NCI-H345 (cell line): Measurements from ENCODE around the gene CCDC32.
"Not testable (repeated sequence)": the region's sequence is repeated elsewhere in the genome, so short reads cannot be mapped to it uniquely, and the experiment has no call there.

ENCODE experiments used
- DNase-seq: peaks from one replicate; lab custom pipeline; 2025; lab: John Stamatoyannopoulos, UW

CCDC32 gene, protein sequence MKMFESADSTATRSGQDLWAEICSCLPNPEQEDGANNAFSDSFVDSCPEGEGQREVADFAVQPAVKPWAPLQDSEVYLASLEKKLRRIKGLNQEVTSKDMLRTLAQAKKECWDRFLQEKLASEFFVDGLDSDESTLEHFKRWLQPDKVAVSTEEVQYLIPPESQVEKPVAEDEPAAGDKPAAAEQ

GRCh38 chr15:40564591-40565332, at the start of gene CCDC32:
Gene CCDC32 (minus strand): TSS chr15:40565042. CDS start chr15:40563015, 2,027 bp downstream.
- DNase-seq: peak; percentile 98

GRCh38 chr15:40613080-40613479, 48.2 kb upstream of the CCDC32 start:
- DNase-seq: no peak

DNA sequence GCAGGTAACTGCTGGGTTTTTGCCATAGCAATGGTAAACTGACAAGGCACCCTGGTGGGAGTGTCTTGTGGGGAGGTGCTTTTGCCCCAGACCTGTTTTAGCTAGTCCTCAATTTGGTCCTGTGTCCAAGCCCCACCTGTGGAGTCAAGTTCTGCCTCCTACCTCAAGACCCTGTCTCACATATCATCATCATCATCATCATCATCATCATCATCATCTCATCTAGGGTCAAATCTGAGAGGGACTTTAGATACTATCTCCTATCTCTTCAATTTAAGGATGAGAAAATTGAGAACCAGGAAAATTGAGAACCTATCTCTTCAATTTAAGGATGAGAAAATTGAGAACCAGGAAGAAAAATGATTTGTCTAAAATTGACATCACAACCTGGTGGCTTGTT, 39.1 kb upstream of the CCDC32 start:
- DNase-seq: no peak

- DNase-seq: no peak
Observed at GRCh38 chr15:40600956-40601355, 36.1 kb upstream of the CCDC32 start.

- no peak for DNase-seq
Observed at GRCh38 chr15:40598672-40599071, 33.8 kb upstream of the CCDC32 start.

DNA sequence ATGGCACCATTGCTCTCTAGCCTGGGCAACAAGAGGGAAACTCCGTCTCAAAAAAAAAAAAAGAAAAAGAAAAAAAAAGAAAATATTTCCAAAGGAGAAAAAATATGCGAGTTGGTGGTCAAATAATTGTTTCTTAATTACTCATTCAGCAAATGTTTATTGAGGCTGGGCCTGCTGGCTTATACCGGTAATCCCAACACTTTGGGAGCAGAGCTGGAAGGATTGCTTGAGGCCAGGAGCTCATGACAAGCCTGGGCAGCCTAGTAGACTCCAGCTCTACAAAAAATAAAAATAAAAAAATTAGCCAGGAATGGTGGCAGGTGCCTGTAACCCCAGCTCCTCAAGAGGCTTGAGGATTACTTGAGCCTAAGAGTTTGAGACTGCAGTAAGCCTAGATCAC, 33.3 kb upstream of the CCDC32 start:
- DNase-seq: no peak

- DNase-seq: no peak
Observed at GRCh38 chr15:40597024-40597423, 32.2 kb upstream of the CCDC32 start.

DNA sequence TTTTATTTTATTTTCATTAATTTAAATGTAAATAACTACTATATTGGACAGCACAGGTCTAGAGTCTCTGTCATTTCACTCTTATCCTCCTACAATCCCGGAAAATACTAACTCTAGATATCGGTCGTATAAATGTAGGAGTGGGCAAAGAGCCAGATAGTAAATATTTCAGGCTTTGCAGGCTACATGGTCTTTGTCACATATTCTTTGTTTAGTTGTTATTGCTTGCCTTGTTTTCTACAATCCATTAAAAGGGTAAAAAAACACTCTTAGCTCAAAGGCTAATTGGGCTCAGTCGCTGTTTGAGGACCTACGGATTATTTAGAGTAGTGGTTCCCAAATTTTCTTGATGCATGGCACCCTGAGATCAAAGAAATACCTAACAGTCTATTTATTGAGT, 30.9 kb upstream of the CCDC32 start:
- peak; percentile 17 for DNase-seq

DNA sequence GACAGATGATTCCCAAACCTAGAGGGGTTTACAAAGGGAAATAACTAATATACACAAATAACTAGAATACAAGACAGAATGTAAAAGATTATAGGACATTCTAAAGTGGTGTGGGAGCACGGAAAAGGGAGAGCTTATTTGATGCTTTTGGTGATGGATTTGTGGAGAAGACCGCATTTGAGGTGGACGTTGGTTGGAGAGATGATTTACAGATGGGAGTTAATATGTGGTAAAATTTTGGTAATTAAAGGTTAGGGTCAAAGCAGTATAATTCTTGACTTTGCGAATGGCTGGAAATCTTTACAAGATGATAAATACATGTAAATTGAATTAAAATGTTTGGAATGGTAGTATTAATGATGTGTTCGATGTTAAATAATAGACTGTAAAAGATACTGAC, 30.4 kb upstream of the CCDC32 start:
- no peak for DNase-seq

GRCh38 chr15:40594429-40594836, 29.6 kb upstream of the CCDC32 start:
- DNase-seq: peak; percentile 46

DNA sequence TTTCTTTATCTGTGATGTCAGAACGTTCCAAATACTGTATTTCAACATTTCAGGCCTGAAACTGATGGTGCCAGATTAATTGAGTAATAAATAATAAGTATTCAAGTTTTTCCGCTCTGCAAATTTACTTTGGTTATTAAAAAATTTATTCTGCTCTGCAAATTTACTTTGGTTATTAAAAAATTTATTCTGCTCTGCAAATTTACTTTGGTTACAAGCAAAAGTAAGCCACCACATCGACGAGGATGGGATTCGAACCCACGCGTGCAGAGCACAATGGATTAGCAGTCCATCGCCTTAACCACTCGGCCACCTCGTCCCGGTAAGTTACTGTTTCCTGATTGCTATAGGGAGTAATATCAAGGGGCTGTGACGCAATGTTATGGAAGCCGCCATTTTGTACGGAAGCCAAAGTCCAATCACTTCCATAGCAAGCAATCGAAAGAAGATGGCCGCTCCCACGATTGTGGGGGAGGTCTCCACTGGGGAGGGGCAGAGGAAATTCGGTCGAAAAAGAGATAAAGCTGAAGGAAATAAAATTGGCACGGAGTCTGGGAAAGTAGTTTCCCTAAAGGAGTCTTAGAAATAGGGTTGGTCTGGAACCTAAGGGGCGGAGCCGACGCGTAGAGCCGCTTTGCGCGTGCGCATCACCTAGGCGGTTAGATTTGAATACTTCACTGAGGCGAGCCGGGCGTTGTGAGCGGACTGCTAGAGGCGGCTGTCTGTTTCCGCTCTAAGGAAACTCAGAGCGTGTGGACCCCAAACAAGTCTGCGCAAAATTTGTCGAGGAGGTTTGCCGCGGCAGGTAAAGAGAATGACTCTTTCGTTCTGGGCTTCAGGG, 29.0 kb upstream of the CCDC32 start, which contains the start of gene KNL1:
KNL1 (plus strand) TSS at position 662 of the 841 bp plus-strand sequence. CDS start 8,683 bp downstream, outside the sequence.
- DNase-seq: peak; percentile 89

DNA sequence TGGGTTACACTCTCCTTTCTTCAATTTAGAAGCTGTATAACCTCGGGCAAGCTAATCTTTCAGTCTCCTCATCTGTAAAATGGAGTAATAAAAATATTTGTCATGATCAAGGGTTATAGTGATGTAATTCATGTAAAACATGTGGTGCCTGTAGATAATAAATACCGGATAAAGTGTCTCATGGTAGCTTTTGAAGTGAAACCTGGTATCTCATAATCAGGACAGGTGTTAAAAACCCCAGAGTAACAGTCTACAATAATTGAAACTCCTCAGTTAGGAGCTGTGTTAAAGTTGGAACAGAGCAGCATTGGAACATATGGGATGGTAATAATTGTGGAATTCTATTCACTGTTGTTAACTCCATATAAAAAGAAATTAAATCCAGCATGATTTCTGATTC, 28.3 kb upstream of the CCDC32 start:
- DNase-seq: no peak

DNA sequence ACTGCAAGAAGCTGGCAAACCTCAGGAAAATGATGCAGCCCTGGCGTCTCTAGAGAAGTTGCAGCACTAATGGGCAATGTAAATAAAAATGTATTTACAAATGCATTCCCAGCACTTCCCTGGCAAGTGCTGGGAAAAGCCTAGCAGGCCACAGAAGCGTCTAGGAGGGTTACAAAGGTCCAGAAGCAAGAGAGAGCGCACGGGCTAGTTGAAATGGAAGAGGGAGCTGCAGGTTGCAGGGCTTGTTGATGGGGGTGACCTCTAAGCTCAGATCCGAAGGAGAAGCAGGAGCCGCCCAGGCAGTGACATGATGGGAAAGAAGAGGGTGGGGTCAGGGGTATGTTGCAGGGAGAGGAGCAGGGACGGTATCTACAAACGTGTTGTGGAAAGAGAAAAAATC, 26.5 kb upstream of the CCDC32 start:
- DNase-seq: no peak

- DNase-seq: no peak
Observed at GRCh38 chr15:40590667-40591050, 25.8 kb upstream of the CCDC32 start.

- DNase-seq: no peak
Observed at GRCh38 chr15:40584191-40584590, 19.3 kb upstream of the CCDC32 start.

DNA sequence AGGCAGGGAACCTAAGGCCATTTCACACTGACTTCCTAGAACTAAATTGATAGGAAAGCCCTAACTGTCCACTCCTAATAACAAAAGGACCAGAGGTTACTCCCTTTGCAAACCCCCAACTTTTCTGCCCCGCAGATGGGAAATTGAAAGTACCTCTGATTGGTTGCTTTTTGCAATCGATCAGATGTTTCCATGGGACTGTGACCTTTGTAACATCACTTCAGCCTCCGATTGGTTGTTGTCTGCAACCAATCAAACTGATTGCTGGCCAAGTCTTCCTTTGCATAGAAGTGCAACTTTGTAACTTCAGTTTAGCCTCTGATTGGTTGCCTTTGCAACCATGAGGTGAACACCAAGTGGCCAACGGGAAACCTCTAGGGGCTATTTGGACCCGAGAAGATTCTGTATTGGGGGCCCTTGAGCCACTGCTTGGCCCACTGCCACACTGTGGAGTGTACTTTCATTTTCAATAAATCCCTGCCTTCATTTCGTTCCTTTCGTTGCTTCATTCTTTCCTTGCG, 17.9 kb upstream of the CCDC32 start:
- peak; percentile 67 for DNase-seq

- DNase-seq: not testable (repeated sequence)
Observed at GRCh38 chr15:40581796-40582195, 17.0 kb upstream of the CCDC32 start.

DNA sequence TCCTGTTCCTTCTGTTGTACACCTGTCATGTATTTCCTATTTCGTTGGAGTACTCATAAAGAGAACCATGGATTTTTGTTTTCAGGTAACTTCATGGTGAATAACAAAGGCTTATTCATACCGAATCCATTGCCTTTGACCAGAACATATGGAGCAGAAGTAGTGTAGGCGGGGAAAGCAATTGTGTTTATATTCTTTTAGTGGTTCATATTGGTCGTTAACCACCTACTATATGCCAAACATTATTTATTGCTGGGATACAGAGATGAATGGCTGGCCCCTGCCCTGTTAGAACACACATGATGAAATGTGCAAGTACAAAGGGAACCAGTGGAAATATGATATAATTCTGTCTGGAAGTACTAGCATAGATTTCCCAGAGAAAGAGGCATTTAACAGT, 14.1 kb upstream of the CCDC32 start:
- no peak for DNase-seq

GRCh38 chr15:40576914-40577313, 12.1 kb upstream of the CCDC32 start:
- not testable (repeated sequence) for DNase-seq

DNA sequence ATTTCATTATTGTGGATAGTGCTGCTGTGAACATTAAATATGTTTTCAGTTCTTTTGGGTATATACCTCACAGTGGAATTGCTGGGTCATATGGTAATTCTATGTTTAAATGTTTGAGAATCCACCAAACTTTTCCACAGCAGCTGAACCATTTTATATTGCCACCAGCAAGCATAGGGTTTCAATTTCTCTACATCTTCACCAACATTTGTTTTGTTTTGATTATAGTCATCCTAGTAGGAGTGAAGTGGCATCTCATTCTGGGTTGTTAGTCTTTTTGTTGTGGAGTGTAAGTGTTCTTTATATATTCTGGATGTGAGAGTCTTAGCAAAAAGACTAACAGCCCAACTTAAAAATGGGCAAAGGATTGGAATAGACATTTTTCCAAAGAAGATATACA, 10.3 kb upstream of the CCDC32 start:
- no peak for DNase-seq

GRCh38 chr15:40569129-40569953, 4.5 kb upstream of the CCDC32 start, which contains the start of gene RPUSD2:
Gene RPUSD2 (plus strand): TSS chr15:40569299. CDS start chr15:40569338, 39 bp downstream.
- DNase-seq: peak; percentile 84
